HG03571 (cell line): Measurements from ENCODE around the gene TNFAIP8L1.

Experiments used
- ATAC-seq: cut with Tn5 transposase; IDR thresholded peaks from one replicate; pipeline ENCODE4 v1.9.1; 2021; ENCODE audit not compliant: unreplicated experiment

Gene TNFAIP8L1

GRCh38 chr19:4699826-4700692 lies 60.7 kb downstream of the TNFAIP8L1 start:
- ATAC-seq, result no peak

GRCh38 chr19:4700693-4700970 lies 61.3 kb downstream of the TNFAIP8L1 start:
- ATAC-seq, result no peak

GRCh38 chr19:4701557-4701956 lies 62.2 kb downstream of the TNFAIP8L1 start:
- no peak for ATAC-seq

- no peak for ATAC-seq
Observed at GRCh38 chr19:4702764-4703163, 63.4 kb downstream of the TNFAIP8L1 start.

- no peak for ATAC-seq
Observed at GRCh38 chr19:4703671-4704316, 64.5 kb downstream of the TNFAIP8L1 start.

- ATAC-seq, result no peak
Observed at GRCh38 chr19:4704317-4704673, 65.0 kb downstream of the TNFAIP8L1 start.
